ENCODE measurements around the gene MMP13. TPM values are rescaled to one million over a fixed set of nuclear protein-coding genes. Genes with fewer than 3 reads are reported as not detected.

The MMP13 gene
- total and polyA plus RNA-seq, 9 donors: not detected

DNA sequence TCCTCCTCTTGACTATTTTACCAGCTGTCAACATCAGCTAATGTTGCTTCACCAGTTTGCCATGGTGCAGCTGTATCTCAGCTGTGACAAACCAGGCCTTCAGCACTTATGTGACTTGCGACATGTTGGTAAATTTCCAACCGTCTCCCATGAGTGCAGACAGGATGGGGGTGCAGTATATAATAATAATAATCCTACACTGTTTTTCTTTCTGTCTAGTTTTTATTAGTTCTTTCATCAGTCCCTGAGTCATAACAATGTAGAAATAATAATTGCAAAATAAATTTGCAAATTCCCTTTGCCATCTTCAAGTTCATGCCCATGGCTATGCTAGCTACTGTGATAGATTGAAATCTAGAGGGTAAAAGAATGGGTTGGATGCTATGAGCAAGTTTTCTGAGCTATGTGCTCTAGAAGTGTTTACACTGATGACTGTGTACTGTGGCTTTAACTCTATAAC, 4.9 kb downstream of the MMP13 start:
- DNase-seq: no peak
- TF ChIP-seq POLR2A (IDR thresholded peaks at IDR 0.05): no peak
- TF ChIP-seq EP300 (IDR thresholded peaks at IDR 0.05): no peak
- TF ChIP-seq, protein P1, sequence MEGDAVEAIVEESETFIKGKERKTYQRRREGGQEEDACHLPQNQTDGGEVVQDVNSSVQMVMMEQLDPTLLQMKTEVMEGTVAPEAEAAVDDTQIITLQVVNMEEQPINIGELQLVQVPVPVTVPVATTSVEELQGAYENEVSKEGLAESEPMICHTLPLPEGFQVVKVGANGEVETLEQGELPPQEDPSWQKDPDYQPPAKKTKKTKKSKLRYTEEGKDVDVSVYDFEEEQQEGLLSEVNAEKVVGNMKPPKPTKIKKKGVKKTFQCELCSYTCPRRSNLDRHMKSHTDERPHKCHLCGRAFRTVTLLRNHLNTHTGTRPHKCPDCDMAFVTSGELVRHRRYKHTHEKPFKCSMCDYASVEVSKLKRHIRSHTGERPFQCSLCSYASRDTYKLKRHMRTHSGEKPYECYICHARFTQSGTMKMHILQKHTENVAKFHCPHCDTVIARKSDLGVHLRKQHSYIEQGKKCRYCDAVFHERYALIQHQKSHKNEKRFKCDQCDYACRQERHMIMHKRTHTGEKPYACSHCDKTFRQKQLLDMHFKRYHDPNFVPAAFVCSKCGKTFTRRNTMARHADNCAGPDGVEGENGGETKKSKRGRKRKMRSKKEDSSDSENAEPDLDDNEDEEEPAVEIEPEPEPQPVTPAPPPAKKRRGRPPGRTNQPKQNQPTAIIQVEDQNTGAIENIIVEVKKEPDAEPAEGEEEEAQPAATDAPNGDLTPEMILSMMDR (IDR thresholded peaks at IDR 0.05): no peak
- Histone ChIP-seq H3K27me3 (peaks cover 2% of the 10 kb centered on the region), H3K4me1 (ENCODE audit: insufficient read depth) (no peaks in the 10 kb centered on the region), H3K36me3 (no peaks in the 10 kb centered on the region), H3K9me3 (no peaks in the 10 kb centered on the region), H3K4me3 (no peak overlapping the region), H3K27ac (no peak overlapping the region)
- WGBS, 3 donors: 78 to 90% (median 79%) methylated on average over 2 of the region's 2 CpGs
- intact Hi-C loops (cut with DNase I): no loop called here

DNA sequence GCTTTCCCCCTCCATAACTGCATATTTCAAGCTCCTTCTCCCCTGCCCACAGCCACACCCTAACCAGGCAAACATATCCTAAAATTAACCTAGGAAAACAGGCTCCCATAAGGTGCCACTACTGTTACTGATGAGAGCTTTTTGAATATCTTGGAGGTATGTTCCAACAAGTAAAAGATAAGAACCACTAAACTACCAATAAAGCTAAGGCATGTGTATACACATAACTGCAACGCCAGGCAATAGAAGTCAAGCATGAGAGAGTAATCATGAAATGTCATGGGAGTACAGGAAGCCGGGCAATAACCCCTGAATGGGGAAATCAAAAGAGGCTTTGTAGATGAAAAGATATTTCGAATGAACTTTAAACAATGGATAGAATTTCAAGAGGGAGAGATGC, 9.3 kb downstream of the MMP13 start:
- no peak for TF ChIP-seq POLR2A (IDR thresholded peaks at IDR 0.05)
- TF ChIP-seq, protein P1 (IDR thresholded peaks at IDR 0.05): no peak
- no peak for TF ChIP-seq EP300 (IDR thresholded peaks at IDR 0.05)
- Histone ChIP-seq H3K4me1 (ENCODE audit: insufficient read depth) (no peaks in the 10 kb centered on the region), H3K27ac (no peak overlapping the region), H3K27me3 (peaks cover 2% of the 10 kb centered on the region), H3K9me3 (no peaks in the 10 kb centered on the region), H3K36me3 (no peaks in the 10 kb centered on the region), H3K4me3 (no peak overlapping the region)
- 61 to 80% (median 78%) methylated on average over 3 of the region's 3 CpGs for WGBS, 3 donors
- no peak for DNase-seq
- intact Hi-C loops (cut with DNase I): no loop called here

DNA sequence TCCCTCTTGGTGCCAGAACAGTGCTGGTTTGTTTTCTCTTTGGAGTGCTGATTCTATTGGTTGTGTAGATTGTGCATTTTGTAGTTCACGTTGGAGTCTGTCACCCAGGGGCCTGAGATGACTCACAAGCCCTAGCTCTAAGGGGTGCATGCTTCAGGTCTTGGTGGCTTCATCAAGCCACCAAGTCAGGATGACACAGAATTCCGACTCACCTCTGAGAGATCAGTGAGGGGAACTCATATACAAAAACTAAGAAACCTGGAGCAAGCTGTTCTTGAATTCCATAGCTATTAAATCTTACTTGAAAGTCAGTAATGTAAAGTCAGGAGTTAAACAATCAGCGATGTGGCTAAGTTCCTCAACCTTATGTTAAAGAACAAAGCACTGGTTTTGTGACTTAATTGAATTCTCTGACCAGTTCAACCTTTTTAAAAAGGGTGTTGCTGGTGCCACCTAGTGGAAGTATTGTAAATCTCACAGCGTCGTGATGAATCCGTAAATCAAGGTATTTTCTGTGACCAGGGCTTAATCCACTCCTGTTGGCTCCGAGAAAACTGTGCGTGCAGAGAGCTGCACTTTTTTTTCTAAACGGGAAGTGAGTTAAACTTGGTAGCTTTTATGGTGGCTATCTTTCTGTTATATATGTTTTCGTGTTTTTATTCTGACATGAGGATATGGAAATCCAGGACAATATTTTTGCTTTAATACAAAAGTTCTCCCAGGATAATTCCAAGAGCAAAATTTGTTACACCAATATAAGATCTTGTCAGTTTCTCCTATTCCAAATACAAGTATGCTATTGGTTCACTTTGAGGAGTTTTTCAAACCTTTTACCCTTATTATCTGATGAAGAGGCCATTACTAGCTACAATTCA, 14.6 kb downstream of the MMP13 start:
- DNase-seq: no peak
- H3K27me3 ChIP-seq: no peaks in the 10 kb centered on the region
- H3K36me3 ChIP-seq: no peaks in the 10 kb centered on the region
- 18 to 20% (median 19%) methylated on average over 10 of the region's 10 CpGs for WGBS, 3 donors
- intact Hi-C loops (cut with DNase I): no loop called here
- TF ChIP-seq EP300 (IDR thresholded peaks at IDR 0.05) (no peak), POLR2A (IDR thresholded peaks at IDR 0.05) (no peak)
- TF ChIP-seq, protein P1 (IDR thresholded peaks at IDR 0.05): no peak
- no peak overlapping the region for H3K4me3 ChIP-seq
- no peaks in the 10 kb centered on the region for H3K9me3 ChIP-seq
- no peak overlapping the region for H3K27ac ChIP-seq
- H3K4me1 ChIP-seq (ENCODE audit: insufficient read depth): no peaks in the 10 kb centered on the region

DNA sequence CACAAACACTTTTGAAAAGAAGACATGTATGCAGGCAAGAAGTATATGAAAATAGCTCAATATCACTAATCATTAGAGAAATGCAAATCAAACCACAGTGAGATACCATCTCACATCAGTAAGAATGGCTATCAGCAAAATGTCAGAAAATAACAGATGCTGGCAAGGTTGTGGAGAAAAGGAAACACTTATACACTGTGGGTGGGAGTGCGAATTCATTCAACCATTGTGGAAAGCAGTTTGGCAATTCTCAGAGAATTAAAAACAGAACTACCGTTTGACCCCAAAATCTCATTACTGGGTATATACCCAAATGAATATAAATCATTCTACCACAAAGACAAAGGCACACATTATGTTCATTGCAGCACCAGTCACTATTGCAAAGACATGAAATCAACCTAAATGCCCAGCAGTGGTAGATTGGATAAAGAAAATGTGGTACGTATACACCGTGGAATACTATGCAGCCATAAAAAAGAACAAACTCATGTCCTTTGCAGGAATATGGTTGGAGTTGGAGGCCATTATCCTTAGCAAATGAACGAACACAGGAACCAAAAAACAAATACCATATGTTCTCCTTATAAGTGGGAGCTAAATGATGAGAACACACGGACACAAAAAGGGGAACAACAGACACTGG, 18.5 kb downstream of the MMP13 start:
- no peak for DNase-seq
- H3K27ac ChIP-seq: no peak overlapping the region
- 90 to 93% (median 91%) methylated on average over 6 of the region's 6 CpGs for WGBS, 3 donors
- H3K4me1 ChIP-seq (ENCODE audit: insufficient read depth): no peaks in the 10 kb centered on the region
- no peak overlapping the region for H3K4me3 ChIP-seq
- H3K27me3 ChIP-seq: no peaks in the 10 kb centered on the region
- no peaks in the 10 kb centered on the region for H3K9me3 ChIP-seq
- intact Hi-C loops (cut with DNase I): loop anchor here in 1 of 4 donors (5.0 kb wide), 1 partner anchor 50 kb away; no protein-coding TSS in a partner anchor
- TF ChIP-seq, protein P1 (IDR thresholded peaks at IDR 0.05): no peak
- TF ChIP-seq POLR2A (IDR thresholded peaks at IDR 0.05) (no peak), EP300 (IDR thresholded peaks at IDR 0.05) (no peak)
- no peaks in the 10 kb centered on the region for H3K36me3 ChIP-seq

All from ovary (tissue), 9 donors.